Endodermal cell (in vitro differentiated cells): ENCODE data around the gene AHDC1. TPM values are rescaled to one million over a fixed set of nuclear protein-coding genes. Genes with fewer than 3 reads are reported as not detected.
A peak's percentile ranks its signal among the peaks of the same experiment; 100 is the strongest.

ENCODE experiments used
- DNase-seq: peaks from one replicate; pipeline ENCODE4 v3.0.0-alpha.2; 2017
- H3K27ac ChIP-seq: 2 replicates; pipeline ENCODE4 v1.5.1; 2013; ENCODE audit warnings: mild to moderate bottlenecking, low read depth, low read length, moderate library complexity
- H3K27me3 ChIP-seq: 2 replicates; pipeline ENCODE4 v1.6.1; 2013; ENCODE audit warnings: mild to moderate bottlenecking, low read length, moderate library complexity; ENCODE audit not compliant: insufficient read depth, control insufficient read depth, poor library complexity, severe bottlenecking
- H3K36me3 ChIP-seq: 2 replicates; pipeline ENCODE4 v1.7.0; 2013; ENCODE audit warnings: mild to moderate bottlenecking, low read length, moderate library complexity; ENCODE audit not compliant: control insufficient read depth, insufficient read depth
- H3K4me1 ChIP-seq: one replicate; pipeline ENCODE4 v1.7.0; 2013; ENCODE audit warnings: low read length; ENCODE audit not compliant: control insufficient read depth, insufficient read depth
- H3K4me3 ChIP-seq: 2 replicates; pipeline ENCODE4 v1.5.1; 2013; ENCODE audit warnings: mild to moderate bottlenecking, low read length, moderate library complexity
- H3K9ac ChIP-seq: 2 replicates; pipeline ENCODE4 v1.6.1; 2013; ENCODE audit warnings: mild to moderate bottlenecking, low read length, moderate library complexity; ENCODE audit not compliant: poor library complexity, severe bottlenecking; ENCODE audit errors: extremely low read depth
- H3K9me3 ChIP-seq: 2 replicates; pipeline ENCODE4 v1.6.1; 2013; ENCODE audit warnings: mild to moderate bottlenecking, low read length, moderate library complexity; ENCODE audit not compliant: control insufficient read depth
- H3K27ac Mint-ChIP-seq: 2 replicates; pipeline ENCODE4 v1.8.0; 2020; ENCODE audit warnings: mixed read lengths
- H3K27me3 Mint-ChIP-seq: 2 replicates; pipeline ENCODE4 v1.8.0; 2021; ENCODE audit warnings: mild to moderate bottlenecking, mixed read lengths; ENCODE audit not compliant: insufficient read depth
- H3K36me3 Mint-ChIP-seq: 2 replicates; pipeline ENCODE4 v1.8.0; 2020; ENCODE audit warnings: low read depth, mixed read lengths
- H3K4me1 Mint-ChIP-seq: 2 replicates; pipeline ENCODE4 v1.8.0; 2020; ENCODE audit warnings: mixed read lengths
- H3K4me3 Mint-ChIP-seq: 2 replicates; pipeline ENCODE4 v1.8.0; 2020; ENCODE audit warnings: mild to moderate bottlenecking, moderate library complexity, mixed read lengths
- H3K9me3 Mint-ChIP-seq: 2 replicates; pipeline ENCODE4 v1.8.0; 2020; ENCODE audit warnings: mild to moderate bottlenecking, mixed read lengths
- WGBS, 2 experiments: methylation state at CpG; one replicate each; pipeline versions ENCODE4 v1.1.5 to v1.1.7; 2013; ENCODE audit warnings: missing lambda C conversion rate in 2 of 2, mixed read lengths in 1 of 2; ENCODE audit not compliant: insufficient coverage in 1 of 2, insufficient read length in 1 of 2; 5-methylcytosine and 5-hydroxymethylcytosine counted together
- total RNA-seq, 2 donors: library from RNA; stranded (reverse); fragmentation: NEBNext Ultra II Directional in 1 of 2; extraction: Animal tissue kit (Norgen Biotek cat#: 25700) in 1 of 2; gene quantifications; 2 replicates in 1 of 2; 3 replicates in 1 of 2; pipeline ENCODE4 v1.2.1, GENCODE V29; 2021
- TF ChIP-seq, protein P1 (sequence below): fragments of 200-600 bp; sonication (generic); conservative IDR thresholded peaks from 2 replicates; pipeline ENCODE4 v1.5.0; 2021; ENCODE audit warnings: antibody characterized with exemption, mild to moderate bottlenecking

The AHDC1 gene
- total RNA-seq, 2 donors from 2014 or later, result 39.3 to 41.2 TPM

DNA sequence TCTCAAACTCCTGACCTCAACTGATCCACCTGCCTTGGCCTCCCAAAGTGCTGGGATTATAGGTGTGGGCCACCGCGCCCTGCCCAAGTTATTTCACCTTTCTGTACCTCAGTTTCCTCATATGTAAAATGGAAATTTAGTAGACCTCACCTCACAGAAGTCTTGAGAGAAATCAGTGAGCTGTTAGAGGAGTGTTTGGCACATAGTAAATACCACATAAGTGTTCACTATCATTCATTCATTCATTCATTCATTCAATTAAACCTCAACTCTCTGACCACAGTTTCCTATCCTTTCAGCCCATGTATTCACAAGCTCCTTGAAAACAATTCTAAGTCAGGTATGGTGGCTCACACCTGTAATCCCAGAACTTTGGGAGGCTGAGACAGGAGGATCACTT, 34.9 kb upstream of the AHDC1 start:
- DNase-seq, result no peak
- Mint-ChIP-seq H3K4me3 (no peak overlapping the region), H3K4me1 (peaks cover 4% of the 10 kb centered on the region), H3K27me3 (peaks cover 20% of the 10 kb centered on the region), H3K9me3 (no peaks in the 10 kb centered on the region), H3K27ac (no peak overlapping the region), H3K36me3 (no peaks in the 10 kb centered on the region)
- Histone ChIP-seq H3K4me3 (no peak overlapping the region), H3K9ac (no peak overlapping the region), H3K4me1 (no peaks in the 10 kb centered on the region), H3K27ac (no peak overlapping the region), H3K36me3 (no peaks in the 10 kb centered on the region), H3K9me3 (no peaks in the 10 kb centered on the region), H3K27me3 (peaks cover 11% of the 10 kb centered on the region)
- WGBS, 2 experiments, result 100% methylated on average over 2 of the region's 2 CpGs; no CpG with 5 or more reads in 1 of the 2 experiments
- TF ChIP-seq, protein P1, sequence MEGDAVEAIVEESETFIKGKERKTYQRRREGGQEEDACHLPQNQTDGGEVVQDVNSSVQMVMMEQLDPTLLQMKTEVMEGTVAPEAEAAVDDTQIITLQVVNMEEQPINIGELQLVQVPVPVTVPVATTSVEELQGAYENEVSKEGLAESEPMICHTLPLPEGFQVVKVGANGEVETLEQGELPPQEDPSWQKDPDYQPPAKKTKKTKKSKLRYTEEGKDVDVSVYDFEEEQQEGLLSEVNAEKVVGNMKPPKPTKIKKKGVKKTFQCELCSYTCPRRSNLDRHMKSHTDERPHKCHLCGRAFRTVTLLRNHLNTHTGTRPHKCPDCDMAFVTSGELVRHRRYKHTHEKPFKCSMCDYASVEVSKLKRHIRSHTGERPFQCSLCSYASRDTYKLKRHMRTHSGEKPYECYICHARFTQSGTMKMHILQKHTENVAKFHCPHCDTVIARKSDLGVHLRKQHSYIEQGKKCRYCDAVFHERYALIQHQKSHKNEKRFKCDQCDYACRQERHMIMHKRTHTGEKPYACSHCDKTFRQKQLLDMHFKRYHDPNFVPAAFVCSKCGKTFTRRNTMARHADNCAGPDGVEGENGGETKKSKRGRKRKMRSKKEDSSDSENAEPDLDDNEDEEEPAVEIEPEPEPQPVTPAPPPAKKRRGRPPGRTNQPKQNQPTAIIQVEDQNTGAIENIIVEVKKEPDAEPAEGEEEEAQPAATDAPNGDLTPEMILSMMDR, result no peak

DNA sequence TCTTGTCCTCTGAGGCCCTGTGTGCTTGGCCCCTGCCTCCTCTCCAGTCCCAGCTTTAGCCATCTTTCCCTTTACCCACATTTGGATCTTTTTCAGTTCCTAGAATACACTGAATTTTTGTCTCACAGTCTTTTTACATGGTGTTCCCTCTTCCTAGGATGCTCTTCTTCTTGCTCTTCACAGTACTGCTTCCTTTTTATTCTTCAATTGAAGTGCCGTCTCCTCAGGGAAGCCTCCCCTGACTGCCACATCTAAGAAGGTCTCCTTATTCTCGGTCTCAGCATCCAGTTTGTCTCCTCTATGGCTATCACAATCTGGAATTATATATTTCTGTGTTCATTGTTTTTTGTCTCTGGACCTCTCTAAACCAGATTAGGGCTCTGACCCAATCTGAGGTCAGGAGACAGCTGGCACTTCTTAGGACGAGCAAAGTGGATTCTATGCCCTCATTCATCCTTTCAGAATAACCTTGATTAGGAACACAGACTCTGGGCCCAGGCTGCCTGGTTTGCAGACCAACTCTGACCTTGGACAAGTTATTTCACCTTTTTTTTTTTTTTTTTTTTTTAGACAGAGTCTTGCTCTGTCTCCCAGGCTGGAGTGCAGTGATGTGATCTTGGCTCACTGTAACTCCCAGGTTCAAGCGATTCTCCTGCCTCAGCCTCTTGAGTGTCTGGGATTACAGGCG, 34.2 kb upstream of the AHDC1 start:
- Mint-ChIP-seq H3K27ac (no peak overlapping the region), H3K36me3 (no peaks in the 10 kb centered on the region)

DNA sequence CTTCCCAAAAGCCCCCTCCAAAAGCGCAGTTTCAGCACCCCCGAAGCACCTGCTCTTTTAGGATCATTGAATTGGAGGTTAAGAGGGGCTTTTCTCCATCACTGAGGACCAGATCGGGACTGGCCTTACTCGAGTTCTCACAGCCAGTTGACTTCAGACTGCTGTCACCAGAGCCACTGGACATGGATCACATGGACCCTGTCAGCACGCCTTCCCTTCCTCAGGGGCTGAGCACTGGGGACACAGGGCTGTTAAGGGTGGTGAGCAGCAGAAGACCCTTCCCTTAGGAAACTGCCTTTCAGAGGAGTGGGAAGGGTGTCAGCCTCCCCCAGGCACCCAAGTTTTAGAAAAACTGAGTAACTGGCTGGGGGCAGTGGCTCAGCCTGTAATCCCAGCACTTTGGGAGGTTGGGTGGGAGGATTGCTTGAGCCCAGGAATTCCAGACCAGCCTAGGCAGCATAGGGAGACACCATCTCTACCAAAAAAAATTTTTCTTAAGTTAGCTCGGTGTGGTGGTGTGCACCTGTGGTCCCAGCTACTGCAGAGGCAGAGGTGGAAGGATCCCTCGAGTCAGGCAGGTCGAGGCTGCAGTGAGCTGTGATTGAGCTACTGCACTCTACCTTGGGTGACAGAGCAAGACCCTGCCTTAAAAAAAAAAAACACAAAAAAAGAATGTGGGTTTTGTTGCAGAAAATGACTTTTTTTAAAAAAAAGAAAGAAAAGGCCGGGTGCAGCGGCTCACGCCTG, 31.6 kb upstream of the AHDC1 start:
- no peak overlapping the region for H3K4me3 ChIP-seq
- WGBS, 2 experiments, result 89 to 92% methylated on average over 9 to 11 of the region's 11 CpGs
- H3K9ac ChIP-seq, result no peak overlapping the region
- TF ChIP-seq, protein P1, result no peak
- H3K4me1 Mint-ChIP-seq, result peaks cover 4% of the 10 kb centered on the region
- no peaks in the 10 kb centered on the region for H3K36me3 ChIP-seq
- H3K27me3 ChIP-seq, result peaks cover 20% of the 10 kb centered on the region
- H3K4me1 ChIP-seq, result no peaks in the 10 kb centered on the region
- no peak overlapping the region for H3K27ac Mint-ChIP-seq
- no peaks in the 10 kb centered on the region for H3K9me3 Mint-ChIP-seq
- no peaks in the 10 kb centered on the region for H3K36me3 Mint-ChIP-seq
- H3K4me3 Mint-ChIP-seq, result no peak overlapping the region
- no peak overlapping the region for H3K27ac ChIP-seq
- H3K27me3 Mint-ChIP-seq, result peaks cover 39% of the 10 kb centered on the region
- no peaks in the 10 kb centered on the region for H3K9me3 ChIP-seq
- peak; percentile 32 for DNase-seq

More for the DNA sequence above, 34.2 kb upstream of the AHDC1 start:
- Mint-ChIP-seq H3K27me3 (peaks cover 26% of the 10 kb centered on the region), H3K4me3 (no peak overlapping the region), H3K4me1 (peaks cover 4% of the 10 kb centered on the region), H3K9me3 (no peaks in the 10 kb centered on the region)
- peaks cover 18% of the 10 kb centered on the region for H3K27me3 ChIP-seq
- H3K36me3 ChIP-seq, result no peaks in the 10 kb centered on the region
- WGBS, 2 experiments, result 88 to 100% methylated on average over 1 to 5 of the region's 5 CpGs
- TF ChIP-seq, protein P1, result no peak
- no peak overlapping the region for H3K27ac ChIP-seq
- H3K4me3 ChIP-seq, result no peak overlapping the region
- no peaks in the 10 kb centered on the region for H3K4me1 ChIP-seq
- no peaks in the 10 kb centered on the region for H3K9me3 ChIP-seq
- no peak overlapping the region for H3K9ac ChIP-seq
- no peak for DNase-seq
